Sigmoid colon (tissue), 4 donors: Measurements from ENCODE around the gene PIK3C2G.

Source experiments
- CTCF ChIP-seq, 4 experiments: fragments of 450-650 bp in 3 of 4; fragments of 200-600 bp in 1 of 4; IDR thresholded peaks; one replicate each; pipeline ENCODE4 v1.5.1; 2016 to 2019; ENCODE audit warnings: antibody characterized with exemption in 4 of 4, mild to moderate bottlenecking in 3 of 4, moderate library complexity in 2 of 4
- EP300 ChIP-seq, 4 donors: sonication (generic); formaldehyde crosslinking; IDR thresholded peaks; one replicate each; pipeline ENCODE4 v1.6.1; 2017; ENCODE audit warnings: antibody characterized with exemption in 4 of 4
- POLR2A ChIP-seq, 2 donors: fragments of 450-650 bp; IDR thresholded peaks; one replicate each; pipeline ENCODE4 v1.6.1; 2016; ENCODE audit warnings: antibody characterized with exemption in 2 of 2, mild to moderate bottlenecking in 2 of 2, moderate library complexity in 2 of 2
- POLR2AphosphoS5 ChIP-seq, 4 donors: sonication (generic); formaldehyde crosslinking; IDR thresholded peaks; one replicate each; pipeline ENCODE4 v1.6.1; 2017; ENCODE audit warnings: antibody characterized with exemption in 4 of 4

- TF ChIP-seq POLR2A (IDR thresholded peaks at IDR 0.05) = no peak
- TF ChIP-seq EP300 (IDR thresholded peaks at IDR 0.05) = no peak
- no peak for TF ChIP-seq POLR2AphosphoS5 (IDR thresholded peaks at IDR 0.05)
- TF ChIP-seq CTCF (IDR thresholded peaks at IDR 0.05) = no peak
These were observed 178.2 kb downstream of the PIK3C2G start for GRCh38 chr12:18439541-18439940.
